BLaER1 treated with 17β-estradiol and CSF1 and Interleukin-3, amounts not matched to agents 10 nM and 100 nM (cell line): ENCODE data around the gene TMTC2.

Source experiments
- H3K27ac ChIP-seq, 11 experiments: shearing (Covaris generic); formaldehyde crosslinking; 2 replicates each; pipeline ENCODE4 v1.8.1; 2022
- H3K27me3 ChIP-seq, 11 experiments: shearing (Covaris generic); formaldehyde crosslinking; 2 replicates each; pipeline ENCODE4 v1.8.1; 2022
- H3K36me3 ChIP-seq, 11 experiments: shearing (Covaris generic); formaldehyde crosslinking; 2 replicates each; pipeline ENCODE4 v1.8.1; 2022
- H3K4me1 ChIP-seq, 10 experiments: shearing (Covaris generic); formaldehyde crosslinking; 2 replicates each; pipeline ENCODE4 v1.8.1; 2022
- H3K4me2 ChIP-seq, 11 experiments: shearing (Covaris generic); formaldehyde crosslinking; 2 replicates each; pipeline ENCODE4 v1.8.1; 2022
- H3K4me3 ChIP-seq, 10 experiments: shearing (Covaris generic); formaldehyde crosslinking; 2 replicates each; pipeline ENCODE4 v1.8.1; 2022
- H3K9ac ChIP-seq, 11 experiments: shearing (Covaris generic); formaldehyde crosslinking; 2 replicates each; pipeline ENCODE4 v1.8.1; 2022
- H3K9me3 ChIP-seq, 11 experiments: shearing (Covaris generic); formaldehyde crosslinking; replicated peaks in 1 of 11; 2 replicates each; pipeline ENCODE4 v1.8.1; 2022
- H4K20me1 ChIP-seq, 11 experiments: shearing (Covaris generic); formaldehyde crosslinking; 2 replicates each; pipeline ENCODE4 v1.8.1; 2022
- Cebpa-rat ChIP-seq, 11 experiments: shearing (Covaris generic); IDR thresholded peaks; 2 replicates each; pipeline ENCODE4 v1.8.1; 2022

Gene TMTC2

DNA sequence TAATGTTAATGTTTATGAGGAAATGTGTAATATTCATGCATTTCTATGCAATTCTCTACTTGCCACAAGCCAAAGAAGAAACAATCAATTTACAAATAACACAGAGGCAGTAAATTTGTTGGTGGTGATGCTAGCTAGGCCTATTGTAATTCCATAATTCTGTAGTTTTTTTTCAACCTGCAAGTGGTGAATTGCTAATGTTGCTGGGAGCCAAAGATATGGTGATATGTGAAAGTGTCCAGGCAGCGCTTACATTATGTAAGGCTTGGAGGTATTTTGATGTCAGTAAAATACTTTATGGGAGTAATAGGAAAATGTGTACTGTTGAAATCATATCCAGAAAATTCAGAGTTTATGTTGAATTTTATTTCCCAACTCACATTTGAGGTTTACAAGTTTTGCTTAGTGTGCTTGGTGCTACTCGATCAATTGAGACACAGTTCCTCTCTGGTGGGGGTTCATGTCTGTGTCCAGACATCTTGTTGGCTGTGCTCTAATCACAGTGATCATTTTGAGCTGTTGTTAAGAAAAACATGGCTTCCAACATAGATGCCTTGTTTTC is 23.2 kb downstream of the TMTC2 start:
- no peaks in the 10 kb centered on the region for H3K27me3 ChIP-seq
- no peaks in the 10 kb centered on the region for H3K4me1 ChIP-seq
- H3K4me2 ChIP-seq = no peak overlapping the region
- no peak overlapping the region for H3K4me3 ChIP-seq
- peaks cover 0 to 21% (median 6%) of the 10 kb centered on the region in 11 experiments; a peak in 6 of 22 replicates for H3K9me3 ChIP-seq
- no peak overlapping the region for H3K9ac ChIP-seq
- no peak overlapping the region for H3K27ac ChIP-seq
- TF ChIP-seq Cebpa-rat (IDR thresholded peaks at IDR 0.05) = no peak
- no peaks in the 10 kb centered on the region for H3K36me3 ChIP-seq
- no peaks in the 10 kb centered on the region for H4K20me1 ChIP-seq

DNA sequence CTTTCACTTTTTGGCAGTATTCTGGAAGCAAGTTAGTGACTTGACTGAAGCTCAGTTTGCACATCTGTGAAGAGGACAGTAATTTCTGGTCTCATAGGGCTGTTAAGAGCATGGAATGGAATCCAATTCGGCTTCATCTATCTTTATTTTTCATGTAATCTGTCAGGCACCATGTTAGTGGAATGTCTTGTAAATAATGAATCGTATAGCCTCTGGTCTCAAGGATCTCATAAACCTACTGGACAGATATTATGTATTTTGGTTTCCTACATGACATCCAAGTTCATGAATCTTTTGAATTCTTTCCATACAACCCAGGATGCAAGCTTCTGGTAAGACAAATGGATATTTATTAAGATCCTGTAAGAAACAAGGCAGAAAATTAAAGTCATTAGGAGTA is 24.0 kb downstream of the TMTC2 start:
- Histone ChIP-seq H3K9me3 (peaks cover 0 to 21% (median 6%) of the 10 kb centered on the region in 11 experiments; a peak in 6 of 22 replicates), H3K27me3 (no peaks in the 10 kb centered on the region), H3K4me3 (no peak overlapping the region), H3K4me1 (no peaks in the 10 kb centered on the region), H3K27ac (no peak overlapping the region), H3K9ac (no peak overlapping the region), H3K36me3 (no peaks in the 10 kb centered on the region), H3K4me2 (no peak overlapping the region), H4K20me1 (no peaks in the 10 kb centered on the region)
- TF ChIP-seq Cebpa-rat (IDR thresholded peaks at IDR 0.05) = no peak

DNA sequence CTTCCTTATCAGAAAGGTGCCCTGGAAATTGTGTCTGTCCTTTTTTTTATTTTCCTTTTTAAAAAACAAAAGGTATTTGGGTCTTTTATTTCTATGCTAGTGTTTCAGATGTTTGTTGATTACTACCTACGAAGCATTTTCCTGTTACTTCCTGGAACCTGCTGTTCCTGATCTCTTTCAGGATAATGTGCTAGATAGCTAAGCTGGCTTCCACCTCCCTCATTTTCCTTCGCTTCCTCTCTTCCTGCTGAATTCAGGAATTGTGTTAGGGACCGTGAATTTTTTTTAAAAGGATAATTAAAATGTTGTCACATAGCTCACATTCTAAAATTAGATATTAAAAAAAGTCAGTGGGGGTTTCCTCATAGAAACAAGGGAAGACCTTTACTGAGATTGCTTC is 27.7 kb downstream of the TMTC2 start:
- Histone ChIP-seq H3K4me1 (no peaks in the 10 kb centered on the region), H4K20me1 (no peaks in the 10 kb centered on the region), H3K9me3 (peaks cover 0 to 21% (median 6%) of the 10 kb centered on the region in 11 experiments; a peak in 6 of 22 replicates), H3K36me3 (no peaks in the 10 kb centered on the region), H3K27ac (no peak overlapping the region), H3K9ac (no peak overlapping the region), H3K4me3 (no peak overlapping the region), H3K27me3 (no peaks in the 10 kb centered on the region), H3K4me2 (no peak overlapping the region)
- no peak for TF ChIP-seq Cebpa-rat (IDR thresholded peaks at IDR 0.05)

- H3K27me3 ChIP-seq = no peaks in the 10 kb centered on the region
- TF ChIP-seq Cebpa-rat (IDR thresholded peaks at IDR 0.05) = no peak
- H3K9me3 ChIP-seq = no peaks in the 10 kb centered on the region
- H3K36me3 ChIP-seq = no peaks in the 10 kb centered on the region
- H3K9ac ChIP-seq = no peak overlapping the region
- H3K27ac ChIP-seq = no peak overlapping the region
- H4K20me1 ChIP-seq = no peaks in the 10 kb centered on the region
- no peak overlapping the region for H3K4me3 ChIP-seq
- no peaks in the 10 kb centered on the region for H3K4me1 ChIP-seq
- no peak overlapping the region for H3K4me2 ChIP-seq
These were observed 35.0 kb downstream of the TMTC2 start for GRCh38 chr12:82721726-82722125.

DNA sequence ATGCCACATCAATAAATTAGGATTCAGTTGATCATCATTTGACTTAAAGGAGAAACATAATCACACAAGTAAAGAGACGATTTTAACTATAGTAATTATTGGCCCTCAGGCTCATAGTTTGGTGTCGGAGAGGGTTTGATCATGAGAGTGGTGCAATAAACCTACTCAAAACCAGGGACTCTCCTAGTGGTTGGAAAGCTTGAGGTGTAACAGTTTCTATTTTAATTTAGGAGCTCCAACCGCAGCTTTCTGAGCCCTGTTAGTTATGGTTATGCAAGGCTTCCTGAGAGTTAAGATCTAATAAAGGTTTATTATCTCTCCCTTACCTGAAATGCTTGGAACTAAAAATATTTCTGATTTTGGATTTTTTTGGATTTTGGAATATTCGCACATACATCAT is 36.4 kb downstream of the TMTC2 start:
- Histone ChIP-seq H3K4me3 (no peak overlapping the region), H3K27ac (no peak overlapping the region), H3K9me3 (no peaks in the 10 kb centered on the region; a peak in 1 of 22 replicates), H4K20me1 (no peaks in the 10 kb centered on the region), H3K27me3 (no peaks in the 10 kb centered on the region), H3K9ac (no peak overlapping the region), H3K4me2 (no peak overlapping the region), H3K36me3 (no peaks in the 10 kb centered on the region), H3K4me1 (no peaks in the 10 kb centered on the region)
- TF ChIP-seq Cebpa-rat (IDR thresholded peaks at IDR 0.05) = no peak

DNA sequence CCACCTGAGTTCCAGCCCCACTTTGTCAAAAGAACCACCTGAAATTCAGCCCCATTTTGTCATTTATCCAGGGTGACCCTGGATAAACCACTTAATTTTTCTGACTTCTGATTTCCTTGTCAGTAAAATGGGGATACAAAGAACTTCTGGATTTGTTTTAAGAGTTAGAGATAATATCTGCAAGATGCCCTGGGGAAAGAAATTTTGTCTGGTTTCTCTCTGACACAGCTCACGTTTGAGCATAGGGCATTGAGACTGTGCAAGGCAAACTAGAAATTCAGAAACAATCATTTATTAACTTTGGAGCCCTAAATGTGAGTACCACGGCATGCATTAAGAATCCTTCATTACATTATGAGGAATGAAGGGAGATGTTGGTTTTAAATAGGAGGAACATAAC is 37.2 kb downstream of the TMTC2 start:
- H3K27me3 ChIP-seq = no peaks in the 10 kb centered on the region
- H3K9me3 ChIP-seq = peaks cover 6 to 8% (median 7%) of the 10 kb centered on the region in 11 experiments; a peak in 19 of 22 replicates
- H3K4me2 ChIP-seq = no peak overlapping the region
- no peak overlapping the region for H3K9ac ChIP-seq
- H3K27ac ChIP-seq = no peak overlapping the region
- H3K36me3 ChIP-seq = no peaks in the 10 kb centered on the region; a peak in 1 of 22 replicates
- TF ChIP-seq Cebpa-rat (IDR thresholded peaks at IDR 0.05) = no peak
- no peak overlapping the region for H3K4me3 ChIP-seq
- no peaks in the 10 kb centered on the region for H3K4me1 ChIP-seq
- H4K20me1 ChIP-seq = no peaks in the 10 kb centered on the region

DNA sequence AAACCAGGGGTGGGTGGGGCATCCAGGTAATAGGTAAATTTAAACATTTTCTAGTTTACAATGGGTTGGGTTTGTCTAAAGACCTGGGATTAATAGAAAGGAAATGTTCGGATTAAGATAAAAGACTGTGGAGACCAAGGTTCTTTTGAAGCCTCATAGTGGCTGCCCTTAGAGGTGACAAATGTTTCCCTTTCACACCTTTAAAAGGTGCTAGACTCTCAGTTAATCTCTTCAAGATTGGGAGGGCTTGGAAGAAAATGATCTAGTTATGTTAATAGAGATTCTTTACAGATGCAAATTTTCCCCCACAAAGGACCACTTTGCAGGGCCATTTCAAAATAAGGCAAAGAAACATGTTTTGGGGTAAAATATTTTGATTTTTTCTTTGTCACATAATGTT is 39.0 kb downstream of the TMTC2 start:
- Histone ChIP-seq H3K9me3 (peaks cover 7 to 16% (median 13%) of the 10 kb centered on the region in 11 experiments; a peak in 19 of 22 replicates), H3K9ac (no peak overlapping the region), H3K27ac (no peak overlapping the region), H3K27me3 (no peaks in the 10 kb centered on the region), H3K4me2 (no peak overlapping the region), H3K36me3 (no peaks in the 10 kb centered on the region; a peak in 1 of 22 replicates), H4K20me1 (no peaks in the 10 kb centered on the region), H3K4me1 (no peaks in the 10 kb centered on the region), H3K4me3 (no peak overlapping the region)
- no peak for TF ChIP-seq Cebpa-rat (IDR thresholded peaks at IDR 0.05)

DNA sequence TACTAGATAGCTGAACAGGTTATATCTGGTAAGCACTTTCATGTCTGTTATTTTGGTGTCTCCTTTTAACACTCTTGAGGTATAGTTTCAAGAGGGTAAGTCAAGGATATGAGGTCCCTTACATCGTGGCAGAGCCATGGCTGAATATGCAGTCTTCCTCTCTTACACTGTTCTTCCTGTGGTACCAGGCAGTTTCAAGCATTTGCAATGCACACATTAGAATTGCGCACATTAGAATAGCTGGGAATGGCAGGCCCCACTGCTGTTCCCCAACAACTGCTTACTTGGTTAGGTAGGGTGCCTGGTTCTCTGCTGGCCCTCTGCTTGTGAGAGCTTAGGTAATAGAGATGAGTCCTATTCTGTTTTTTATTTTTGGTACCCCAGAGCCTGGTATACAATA is 41.2 kb downstream of the TMTC2 start:
- TF ChIP-seq Cebpa-rat (IDR thresholded peaks at IDR 0.05) = no peak
- Histone ChIP-seq H3K9ac (no peak overlapping the region), H3K9me3 (peaks cover 7 to 16% (median 13%) of the 10 kb centered on the region in 11 experiments; a peak in 19 of 22 replicates), H3K4me1 (no peaks in the 10 kb centered on the region), H3K27ac (no peak overlapping the region), H3K4me2 (no peak overlapping the region), H3K4me3 (no peak overlapping the region), H3K27me3 (no peaks in the 10 kb centered on the region), H4K20me1 (no peaks in the 10 kb centered on the region), H3K36me3 (no peaks in the 10 kb centered on the region; a peak in 1 of 22 replicates)

- no peaks in the 10 kb centered on the region for H3K27me3 ChIP-seq
- no peak for TF ChIP-seq Cebpa-rat (IDR thresholded peaks at IDR 0.05)
- H3K4me3 ChIP-seq = no peak overlapping the region
- H3K4me1 ChIP-seq = no peaks in the 10 kb centered on the region
- H3K9me3 ChIP-seq = peaks cover 7 to 16% (median 13%) of the 10 kb centered on the region in 11 experiments; a peak in 19 of 22 replicates
- no peaks in the 10 kb centered on the region; a peak in 1 of 22 replicates for H3K36me3 ChIP-seq
- H4K20me1 ChIP-seq = no peaks in the 10 kb centered on the region
- H3K4me2 ChIP-seq = no peak overlapping the region
- H3K27ac ChIP-seq = no peak overlapping the region
- H3K9ac ChIP-seq = no peak overlapping the region
These were observed 42.0 kb downstream of the TMTC2 start for GRCh38 chr12:82728710-82729109.

DNA sequence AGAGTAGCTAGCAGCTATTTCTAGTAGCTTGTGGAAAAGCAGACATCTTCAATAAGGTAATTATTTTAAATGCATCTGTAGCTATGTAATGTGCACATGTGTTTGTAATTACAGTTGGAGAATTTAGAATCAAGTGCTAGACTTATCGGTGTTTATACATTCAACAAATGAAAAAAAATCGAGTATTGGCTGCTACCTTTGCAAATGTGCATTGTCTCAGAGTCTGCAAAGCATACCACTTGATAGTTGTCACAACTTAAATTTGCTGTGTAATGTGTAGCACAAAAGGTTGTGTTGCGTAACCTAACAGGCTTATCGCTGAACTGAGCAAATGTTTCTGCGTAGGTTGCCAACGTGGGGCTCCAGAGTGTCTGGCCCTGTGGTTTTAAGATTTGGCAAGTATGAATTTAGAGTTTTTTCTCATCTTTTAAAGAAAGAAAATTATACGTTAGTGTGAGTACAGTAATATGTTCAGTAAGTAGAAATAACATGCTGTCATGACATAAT is 44.3 kb downstream of the TMTC2 start:
- Histone ChIP-seq H3K36me3 (no peaks in the 10 kb centered on the region; a peak in 1 of 22 replicates), H3K9me3 (peaks cover 7 to 16% (median 13%) of the 10 kb centered on the region in 11 experiments; a peak in 19 of 22 replicates), H3K4me3 (no peak overlapping the region), H3K4me2 (no peak overlapping the region), H3K4me1 (no peaks in the 10 kb centered on the region), H4K20me1 (no peaks in the 10 kb centered on the region), H3K27me3 (no peaks in the 10 kb centered on the region), H3K27ac (no peak overlapping the region), H3K9ac (no peak overlapping the region)
- peak in 7 of 11 experiments; percentile 26 to 78 (median 34); a peak in 5 of 22 replicates for TF ChIP-seq Cebpa-rat (IDR thresholded peaks at IDR 0.05)
